Loucy (cell line): ENCODE results near the gene SIAH1.

ENCODE experiments used
- CTCF ChIP-seq: fragments of 200-600 bp; sonication (generic); conservative IDR thresholded peaks from 2 replicates; pipeline ENCODE4 v1.5.1; 2014; ENCODE audit warnings: mild to moderate bottlenecking, antibody characterized with exemption, low read length
- EZH2phosphoT487 ChIP-seq: fragments of 200-600 bp; IDR thresholded peaks from 2 replicates; pipeline ENCODE4 v1.6.1; 2018; ENCODE audit warnings: antibody characterized with exemption, mild to moderate bottlenecking, moderate library complexity, borderline replicate concordance

DNA sequence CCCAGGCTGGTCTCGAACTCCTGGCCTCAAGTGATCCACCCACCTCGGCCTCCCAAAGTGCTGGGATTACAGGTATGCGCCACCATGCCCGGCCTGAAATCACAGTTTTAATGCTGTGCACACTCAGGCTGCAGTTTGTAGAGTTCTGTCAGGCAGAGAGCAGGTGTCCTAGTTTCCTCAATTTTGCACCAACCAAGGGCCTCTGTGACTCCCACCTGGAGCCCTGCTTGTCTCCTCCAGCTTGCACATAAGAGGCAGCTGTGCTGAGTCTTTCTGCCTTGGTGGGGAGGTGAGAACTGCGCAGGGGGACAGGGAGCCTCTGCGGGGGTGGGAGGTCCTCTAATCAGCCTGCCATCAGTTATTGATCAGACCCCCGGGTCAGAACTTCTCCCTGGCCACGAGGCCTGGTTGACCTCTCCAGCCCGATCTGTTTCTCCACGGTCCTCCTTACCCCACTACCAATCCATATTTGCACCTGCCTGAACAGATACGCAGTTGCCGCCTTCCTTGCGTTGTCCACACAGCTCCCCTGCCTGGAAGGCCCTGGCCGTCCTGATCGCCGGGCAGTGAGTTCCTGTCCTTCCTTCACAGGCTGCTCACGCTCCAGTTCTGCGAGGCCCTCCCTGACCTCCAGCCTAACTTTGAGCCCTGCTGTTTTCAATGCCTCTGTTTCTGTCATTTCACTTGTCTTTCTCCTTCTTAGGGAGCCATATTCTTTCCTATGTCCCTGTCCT is 48.1 kb upstream of the SIAH1 start:
- TF ChIP-seq CTCF (no peak), EZH2phosphoT487 (no peak)
